GM19452 (cell line): Measurements from ENCODE around the gene TAS2R43.
"Not testable (repeated sequence)": the region's sequence is repeated elsewhere in the genome, so short reads cannot be mapped to it uniquely, and the experiment has no call there.

Experiments used
- ATAC-seq: cut with Tn5 transposase; IDR thresholded peaks from one replicate; pipeline ENCODE4 v1.9.1; 2021; ENCODE audit not compliant: unreplicated experiment

Gene TAS2R43

GRCh38 chr12:11092128-11092527 lies at the start of gene TAS2R43:
TAS2R43 (minus strand) TSS chr12:11092313; CDS start chr12:11092229, 84 bp downstream.
- no peak for ATAC-seq

- ATAC-seq = no peak
These were observed 44.0 kb upstream of the TAS2R43 start for GRCh38 chr12:11136075-11136474.

GRCh38 chr12:11134305-11134704 lies 42.2 kb upstream of the TAS2R43 start, which contains the start of gene TAS2R30:
TAS2R30 (minus strand) TSS chr12:11134644; CDS start chr12:11134244, 400 bp downstream.
- no peak for ATAC-seq

GRCh38 chr12:11133816-11134215 lies 41.7 kb upstream of the TAS2R43 start:
- no peak for ATAC-seq

- ATAC-seq = no peak
These were observed 41.0 kb upstream of the TAS2R43 start for GRCh38 chr12:11133162-11133561.

GRCh38 chr12:11130999-11131398 lies 38.9 kb upstream of the TAS2R43 start:
- ATAC-seq = no peak

- ATAC-seq = no peak
These were observed 38.3 kb upstream of the TAS2R43 start for GRCh38 chr12:11130382-11130781.

GRCh38 chr12:11114130-11114529 lies 22.0 kb upstream of the TAS2R43 start:
- ATAC-seq = not testable (repeated sequence)

GRCh38 chr12:11111213-11111612 lies 19.1 kb upstream of the TAS2R43 start:
- ATAC-seq = not testable (repeated sequence)

- ATAC-seq = no peak
These were observed 16.7 kb upstream of the TAS2R43 start for GRCh38 chr12:11108862-11109261.

GRCh38 chr12:11107719-11108118 lies 15.6 kb upstream of the TAS2R43 start:
- ATAC-seq = no peak

- ATAC-seq = no peak
These were observed 14.2 kb upstream of the TAS2R43 start for GRCh38 chr12:11106288-11106687.

- no peak for ATAC-seq
These were observed 13.4 kb upstream of the TAS2R43 start for GRCh38 chr12:11105546-11105945.

- ATAC-seq = not testable (repeated sequence)
These were observed 2.8 kb upstream of the TAS2R43 start for GRCh38 chr12:11094910-11095309.

- no peak for ATAC-seq
These were observed 2.9 kb downstream of the TAS2R43 start for GRCh38 chr12:11089246-11089645.

- no peak for ATAC-seq
These were observed 6.7 kb downstream of the TAS2R43 start for GRCh38 chr12:11085419-11085818.

- ATAC-seq = no peak
These were observed 10.1 kb downstream of the TAS2R43 start for GRCh38 chr12:11081987-11082386.

GRCh38 chr12:11078246-11078645 lies 13.9 kb downstream of the TAS2R43 start:
- ATAC-seq = no peak

- ATAC-seq = no peak
These were observed 16.5 kb downstream of the TAS2R43 start for GRCh38 chr12:11075642-11076041.

- ATAC-seq = no peak
These were observed 20.7 kb downstream of the TAS2R43 start for GRCh38 chr12:11071414-11071813.

GRCh38 chr12:11070999-11071398 lies 21.1 kb downstream of the TAS2R43 start:
- ATAC-seq = no peak

- no peak for ATAC-seq
These were observed 22.2 kb downstream of the TAS2R43 start for GRCh38 chr12:11069854-11070365.

GRCh38 chr12:11067514-11067913 lies 24.6 kb downstream of the TAS2R43 start:
- no peak for ATAC-seq
